Measurements from ENCODE around the gene SPATA24. TPM values are rescaled to one million over a fixed set of nuclear protein-coding genes. Genes with fewer than 3 reads are reported as not detected.

The SPATA24 gene
- total RNA-seq, 2 experiments from 2014 or later: 2.4 to 2.9 TPM

DNA sequence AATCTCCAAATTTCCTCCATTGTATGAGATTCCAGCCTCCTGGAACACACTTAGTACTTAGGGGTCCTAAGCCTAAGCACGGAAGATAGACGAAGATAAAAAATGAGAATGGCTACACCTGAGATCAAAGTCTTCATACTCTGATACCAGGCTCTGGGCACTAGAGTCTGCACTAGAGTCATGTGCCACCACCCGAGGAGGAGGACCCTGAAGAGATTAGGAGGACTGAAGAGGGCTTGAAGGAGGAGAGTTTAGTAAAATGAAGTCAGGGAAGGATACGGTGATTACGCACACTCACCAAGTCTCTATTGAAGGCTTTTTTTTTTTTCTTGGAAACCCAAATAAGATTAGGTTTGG lies 573 bp upstream of the SPATA24 start:
- ChIA-PET CTCF (interaction anchor here (0.6 to 3.9 kb wide), 4 partner anchors 9 to 167 kb away, joined by 3 to 23 read pairs (median 6); no protein-coding TSS in a partner anchor), POLR2A (interaction anchor here (0.9 to 1.5 kb wide), 3 partner anchors 13 to 78 kb away, joined by 3 to 8 read pairs (median 3); no protein-coding TSS in a partner anchor)

DNA sequence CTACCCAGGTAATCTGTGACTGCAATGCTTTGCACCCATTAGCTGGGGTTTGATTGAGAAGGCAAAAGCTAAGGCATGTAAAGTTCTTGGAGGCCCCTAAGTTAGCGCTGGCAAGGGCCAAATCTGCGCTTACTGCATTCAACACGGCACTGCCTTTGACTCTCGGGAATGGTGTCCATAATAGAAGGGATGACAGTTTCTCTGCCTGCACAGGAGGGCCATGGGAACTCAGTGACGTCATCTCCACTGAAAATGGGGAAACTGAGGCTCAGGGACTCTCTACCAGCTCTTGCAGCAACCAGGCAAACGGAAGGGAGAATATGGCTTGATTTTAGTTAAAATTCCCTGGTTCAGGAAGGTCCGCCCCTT lies 487 bp downstream of the SPATA24 start:
- CTCF ChIA-PET: interaction anchor here (0.8 to 3.9 kb wide), 4 partner anchors 9 to 135 kb away, joined by 3 to 23 read pairs (median 6); no protein-coding TSS in a partner anchor
- POLR2A ChIA-PET: interaction anchor here (0.6 to 1.5 kb wide), 6 partner anchors 12 to 158 kb away, joined by 3 to 8 read pairs (median 3); partner anchors contain the start of genes DNAJC18, PAIP2 and UBE2D2

DNA sequence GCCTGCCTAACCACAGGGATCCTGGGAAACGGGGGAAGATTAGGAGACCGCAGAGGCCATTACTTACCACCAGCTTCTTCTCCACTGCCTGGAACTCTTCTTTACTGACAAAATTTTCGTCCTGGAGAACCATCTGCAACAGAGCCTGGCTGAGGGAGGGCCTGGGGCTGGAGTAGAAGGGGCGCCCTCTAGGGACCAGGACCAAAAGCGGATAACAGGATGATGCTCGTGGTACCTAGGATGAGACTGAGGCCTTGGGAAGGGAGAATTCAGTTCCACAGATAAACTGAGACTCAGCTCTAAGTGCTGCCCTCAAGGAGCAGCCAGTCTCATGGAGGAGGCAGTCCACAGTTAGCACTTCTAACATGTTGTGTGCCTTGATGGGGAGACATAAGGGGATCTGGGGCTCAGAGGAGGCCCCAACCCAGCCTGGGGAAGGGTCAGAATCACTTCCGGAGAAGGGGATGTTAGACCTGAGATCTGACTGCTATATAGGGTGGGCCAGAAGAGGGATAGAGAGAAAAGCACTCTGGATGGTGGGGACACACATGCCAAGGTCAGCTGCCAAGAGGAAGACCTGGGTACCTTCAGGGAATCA lies 1.2 kb downstream of the SPATA24 start:
- POLR2A ChIA-PET: interaction anchor here (1.2 kb wide), 2 partner anchors 61 to 158 kb away, joined by 3 to 4 read pairs; partner anchors contain the start of genes PAIP2 and UBE2D2
- CTCF ChIA-PET: interaction anchor here (0.7 to 3.9 kb wide), 7 partner anchors 11 to 231 kb away, joined by 3 to 23 read pairs (median 3); partner anchors contain the start of gene MZB1

DNA sequence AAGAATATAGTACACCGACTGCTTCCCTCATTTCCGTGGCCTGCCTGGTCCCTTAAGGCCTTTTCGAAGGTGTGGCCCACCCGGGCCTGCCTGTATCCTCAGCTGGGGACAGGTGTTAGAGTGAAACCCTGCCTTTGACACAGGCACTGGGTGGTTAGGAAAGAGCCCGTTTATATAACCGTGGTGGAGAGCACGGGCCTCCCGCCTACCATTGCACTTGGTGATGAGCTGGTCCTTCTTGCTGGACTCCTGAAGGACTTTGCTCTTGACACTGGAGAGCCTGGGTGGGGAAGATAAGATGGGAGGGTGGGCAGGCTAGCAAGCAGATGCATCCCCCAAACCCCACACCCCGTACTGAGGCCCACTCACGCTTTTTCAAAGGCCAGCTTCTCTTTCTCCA lies 2.3 kb downstream of the SPATA24 start:
- CTCF ChIA-PET: interaction anchor here (1.0 to 3.9 kb wide), 5 partner anchors 9 to 54 kb away, joined by 3 to 23 read pairs (median 3); no protein-coding TSS in a partner anchor

DNA sequence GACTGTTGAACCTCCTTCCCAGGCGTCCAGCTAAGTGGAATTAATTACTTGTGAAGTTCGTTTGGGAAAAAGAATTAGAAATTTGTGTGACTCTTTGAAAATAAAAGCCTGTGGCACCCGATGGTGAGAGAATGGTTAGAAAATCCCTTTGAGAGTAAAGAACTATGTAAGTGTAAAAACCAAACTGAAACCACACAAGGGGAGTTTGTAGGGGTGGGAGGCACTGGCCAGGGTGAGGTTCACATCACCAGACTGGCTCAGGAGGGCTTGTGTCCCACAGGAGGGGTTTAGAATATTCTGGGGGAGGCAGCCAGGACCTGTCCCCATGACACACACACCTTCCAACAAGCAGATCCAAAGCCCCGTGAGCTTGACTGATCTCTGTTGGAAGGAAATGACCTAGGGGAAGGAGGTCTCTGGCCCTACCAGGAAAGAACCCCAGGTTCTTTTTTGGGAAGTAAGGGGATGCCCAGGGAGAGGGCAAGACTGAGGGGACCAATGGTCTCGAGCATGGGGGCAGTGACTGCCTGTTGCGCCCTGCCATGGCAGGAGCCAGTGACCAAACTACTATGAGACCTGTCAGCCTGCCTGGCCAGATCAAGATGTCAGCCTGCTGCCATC lies 4.3 kb downstream of the SPATA24 start:
- POLR2A ChIA-PET: no interaction called here
- CTCF ChIA-PET: interaction anchor here (0.9 kb wide), 1 partner anchor 114 kb away, joined by 3 read pairs; no protein-coding TSS in a partner anchor

More for the DNA sequence above, 2.3 kb downstream of the SPATA24 start:
- POLR2A ChIA-PET: interaction anchor here (0.6 to 0.7 kb wide), 2 partner anchors 59 to 145 kb away, joined by 3 read pairs; partner anchors contain the start of gene PAIP2

DNA sequence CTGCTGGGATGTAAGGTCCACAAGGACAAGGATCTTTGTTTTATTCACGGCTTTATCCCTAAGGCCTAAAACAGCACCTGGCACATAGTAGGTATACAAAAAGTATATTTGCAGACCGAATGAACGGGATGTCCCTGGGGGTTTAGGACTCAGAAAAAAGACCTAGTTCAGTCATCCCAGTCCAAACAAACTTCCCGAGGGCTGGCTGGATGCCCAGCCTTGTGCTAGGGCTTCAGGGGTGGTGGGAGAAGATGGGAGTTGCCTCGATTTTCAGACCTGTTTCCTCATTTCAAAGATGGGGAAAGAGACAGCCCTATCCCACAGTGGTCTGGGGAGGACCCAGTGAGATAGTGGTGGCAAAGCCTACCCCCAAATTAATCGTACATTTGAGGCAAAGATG lies 6.0 kb downstream of the SPATA24 start:
- CTCF ChIA-PET: no interaction called here

DNA sequence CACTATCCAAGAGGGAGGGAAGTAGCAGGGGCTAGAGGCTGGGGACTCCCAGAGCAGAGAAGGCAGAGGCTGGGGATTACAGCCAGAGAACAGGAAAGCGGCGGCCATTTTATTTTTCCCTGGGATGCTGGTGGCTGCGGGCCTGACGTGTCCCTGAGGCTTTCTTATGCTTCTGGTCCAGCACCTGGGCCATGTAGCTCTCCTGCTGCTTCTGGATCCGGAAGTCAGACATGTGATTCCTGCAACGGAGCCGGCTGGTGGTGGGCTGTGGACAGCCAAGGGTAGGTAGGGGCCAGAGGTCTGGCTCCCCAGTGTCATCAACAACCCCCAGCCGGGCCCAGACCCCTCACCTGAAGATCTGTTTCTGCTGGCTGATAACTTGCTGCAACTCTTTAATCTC lies 7.2 kb downstream of the SPATA24 start:
- ChIA-PET POLR2A (no interaction called here), CTCF (interaction anchor here (1.7 to 2.0 kb wide), 2 partner anchors 10 to 26 kb away, joined by 7 to 8 read pairs; no protein-coding TSS in a partner anchor)

More for the DNA sequence above, 6.0 kb downstream of the SPATA24 start:
- POLR2A ChIA-PET: no interaction called here

DNA sequence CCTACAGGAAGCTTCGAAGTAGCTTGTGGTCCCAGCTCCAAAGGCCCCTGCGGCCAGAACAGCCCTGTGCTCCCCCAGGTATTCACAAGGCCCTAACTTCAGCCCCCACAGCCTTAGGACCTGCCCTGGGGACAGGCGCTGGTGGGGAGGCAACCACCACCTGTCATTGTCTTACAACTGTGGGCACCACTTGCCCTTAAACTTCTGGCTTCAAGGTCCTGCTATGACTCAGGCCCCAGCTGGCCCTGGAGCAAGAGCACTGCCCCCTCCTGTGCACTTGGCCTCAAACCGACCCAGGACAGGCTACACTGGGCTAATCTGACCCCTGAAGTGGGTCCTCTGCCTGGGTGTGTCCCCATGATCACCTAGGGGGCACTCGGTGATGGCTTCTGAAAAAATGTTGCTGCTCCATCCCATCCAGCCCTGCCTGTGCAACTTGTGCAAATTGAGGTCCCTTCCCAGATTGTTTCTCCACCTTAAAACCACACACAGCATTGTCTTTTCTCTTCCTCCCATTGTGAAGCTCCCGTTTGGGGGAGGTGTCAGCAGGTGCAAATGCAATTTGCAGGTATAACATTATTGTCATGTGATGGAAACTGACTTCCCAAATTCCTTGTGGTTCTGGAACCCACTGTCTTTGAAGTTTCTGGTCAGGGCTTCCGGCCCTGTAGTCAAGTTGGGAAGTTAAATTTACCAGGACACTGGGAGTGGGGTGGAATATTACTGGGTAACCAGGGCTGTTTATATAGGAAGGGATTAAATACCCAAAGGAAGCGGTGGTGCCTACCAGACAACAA lies 7.8 kb downstream of the SPATA24 start:
- ChIA-PET CTCF (interaction anchor here (0.7 to 2.0 kb wide), 4 partner anchors 10 to 182 kb away, joined by 3 to 8 read pairs (median 5); no protein-coding TSS in a partner anchor), POLR2A (interaction anchor here (0.6 to 1.2 kb wide), 3 partner anchors 54 to 315 kb away, joined by 3 read pairs; no protein-coding TSS in a partner anchor)

DNA sequence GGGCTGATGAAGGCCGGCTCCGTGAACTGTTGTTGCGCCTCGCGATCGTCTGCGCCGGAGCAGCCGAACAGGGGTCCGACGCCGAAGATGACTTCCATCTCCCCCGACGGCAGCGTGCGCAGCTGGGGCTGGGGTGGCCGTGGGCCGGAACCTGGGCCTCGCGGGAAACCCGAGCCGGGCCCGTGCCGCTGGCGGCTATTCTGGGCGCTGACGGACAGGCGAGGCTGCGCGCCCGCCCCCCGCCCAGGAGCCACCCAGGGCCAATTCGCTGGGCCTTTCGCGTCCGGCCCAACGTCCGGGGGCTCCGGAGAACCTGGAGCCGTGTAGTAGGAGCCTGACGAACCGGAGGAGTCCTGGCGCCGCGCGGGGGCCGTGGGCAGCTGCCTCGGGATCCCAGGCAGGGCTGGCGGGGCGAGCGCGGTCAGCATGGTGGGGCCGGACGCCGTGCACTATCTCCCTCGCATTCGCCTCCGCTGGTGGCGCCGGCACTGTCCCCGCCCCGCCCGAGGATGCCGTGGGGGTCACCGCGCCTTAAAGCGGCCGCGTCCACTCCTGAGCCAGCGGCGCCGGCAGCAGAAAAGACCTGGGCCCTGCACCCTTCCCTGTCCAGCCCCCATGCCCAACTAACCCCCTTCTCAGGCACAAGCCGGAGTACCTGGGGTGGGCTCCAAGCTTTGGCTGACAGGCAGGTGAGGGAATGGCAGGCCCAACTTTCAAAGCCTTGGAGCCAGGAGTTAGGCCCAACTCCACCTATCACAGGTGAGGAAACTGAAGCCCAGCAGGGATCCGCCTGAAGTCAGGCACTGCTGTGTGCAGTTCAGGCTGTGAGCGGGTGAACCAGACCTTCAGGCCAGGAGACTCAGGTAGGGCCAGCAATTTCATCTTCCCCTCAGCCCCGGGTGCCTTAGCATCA lies 9.0 kb downstream of the SPATA24 start, which contains the start of gene PROB1:
Gene PROB1 (minus strand): TSS at position 451 of the 913 bp plus-strand sequence. CDS start 23 bp downstream, at position 428.
- POLR2A ChIA-PET: interaction anchor here (0.6 to 1.2 kb wide), 2 partner anchors 53 to 268 kb away, joined by 3 read pairs; no protein-coding TSS in a partner anchor

DNA sequence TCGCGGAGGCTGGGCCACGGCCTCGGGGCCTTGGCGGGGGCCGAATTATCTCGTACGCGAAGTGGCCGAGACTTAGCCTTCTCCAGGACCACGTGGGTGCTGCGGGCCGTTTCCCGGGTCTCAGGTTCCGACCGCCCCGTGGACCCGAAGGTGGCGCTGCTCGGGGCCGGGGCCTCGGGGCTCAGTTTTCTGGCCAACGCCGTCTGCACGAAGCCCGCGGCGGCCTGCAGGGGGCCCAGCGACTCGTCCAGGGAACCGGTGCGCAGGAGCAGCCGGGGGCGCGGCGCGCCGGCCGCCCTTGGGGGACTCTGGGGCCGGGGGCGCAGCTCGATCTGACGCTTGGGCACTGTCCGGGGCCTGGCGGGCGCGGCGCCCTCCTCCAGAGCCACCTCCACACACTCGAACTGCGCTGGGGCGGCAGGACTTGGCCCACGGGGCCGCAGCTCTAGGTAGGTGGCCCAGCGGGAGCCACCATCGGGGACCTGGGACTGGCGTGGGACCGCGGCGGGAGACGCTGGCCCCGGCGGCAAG lies 9.7 kb downstream of the SPATA24 start:
- ChIA-PET POLR2A (no interaction called here), CTCF (interaction anchor here (0.9 to 1.8 kb wide), 5 partner anchors 9 to 125 kb away, joined by 3 to 4 read pairs (median 4); partner anchors contain the start of gene SPATA24)

More for the DNA sequence above, 9.0 kb downstream of the SPATA24 start, which contains the start of gene PROB1:
- CTCF ChIA-PET: interaction anchor here (0.9 to 2.0 kb wide), 6 partner anchors 9 to 183 kb away, joined by 3 to 7 read pairs (median 4); partner anchors contain the start of gene SPATA24

DNA sequence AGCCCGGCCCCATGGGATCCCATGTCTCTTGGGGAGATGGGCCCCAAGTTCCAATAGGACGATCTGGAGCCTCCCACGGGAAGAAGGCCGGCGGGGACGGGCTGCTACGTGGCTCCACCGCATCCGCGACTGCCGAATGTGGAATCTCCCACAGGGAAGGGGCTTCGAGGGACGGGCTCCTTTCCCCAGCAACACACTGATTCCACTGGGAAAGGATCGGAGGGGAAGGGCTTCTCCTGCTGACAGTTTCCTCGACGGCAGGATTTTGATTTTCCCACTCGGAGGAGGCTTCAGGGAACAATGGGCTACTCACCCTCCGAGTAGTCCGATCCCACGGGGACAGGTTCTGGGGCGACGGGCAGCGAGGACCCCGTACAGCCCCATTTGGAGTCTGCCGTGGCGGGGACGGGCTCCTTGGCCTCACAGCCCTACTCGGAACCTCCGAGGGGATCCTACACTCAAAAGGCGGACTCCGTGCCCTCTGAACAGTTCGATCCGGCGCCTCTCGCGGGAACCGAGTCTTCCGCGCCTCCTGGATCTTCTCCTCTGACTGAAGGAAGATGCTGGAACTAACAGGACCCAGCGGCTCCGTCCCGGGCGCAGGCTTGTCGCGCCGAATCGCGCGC lies 10.3 kb downstream of the SPATA24 start:
- POLR2A ChIA-PET: interaction anchor here (0.5 kb wide), 1 partner anchor 51 kb away, joined by 4 read pairs; no protein-coding TSS in a partner anchor
- CTCF ChIA-PET: interaction anchor here (0.5 to 3.4 kb wide), 10 partner anchors 9 to 317 kb away, joined by 3 to 23 read pairs (median 4); partner anchors contain the start of genes SPATA24 and STING1

DNA sequence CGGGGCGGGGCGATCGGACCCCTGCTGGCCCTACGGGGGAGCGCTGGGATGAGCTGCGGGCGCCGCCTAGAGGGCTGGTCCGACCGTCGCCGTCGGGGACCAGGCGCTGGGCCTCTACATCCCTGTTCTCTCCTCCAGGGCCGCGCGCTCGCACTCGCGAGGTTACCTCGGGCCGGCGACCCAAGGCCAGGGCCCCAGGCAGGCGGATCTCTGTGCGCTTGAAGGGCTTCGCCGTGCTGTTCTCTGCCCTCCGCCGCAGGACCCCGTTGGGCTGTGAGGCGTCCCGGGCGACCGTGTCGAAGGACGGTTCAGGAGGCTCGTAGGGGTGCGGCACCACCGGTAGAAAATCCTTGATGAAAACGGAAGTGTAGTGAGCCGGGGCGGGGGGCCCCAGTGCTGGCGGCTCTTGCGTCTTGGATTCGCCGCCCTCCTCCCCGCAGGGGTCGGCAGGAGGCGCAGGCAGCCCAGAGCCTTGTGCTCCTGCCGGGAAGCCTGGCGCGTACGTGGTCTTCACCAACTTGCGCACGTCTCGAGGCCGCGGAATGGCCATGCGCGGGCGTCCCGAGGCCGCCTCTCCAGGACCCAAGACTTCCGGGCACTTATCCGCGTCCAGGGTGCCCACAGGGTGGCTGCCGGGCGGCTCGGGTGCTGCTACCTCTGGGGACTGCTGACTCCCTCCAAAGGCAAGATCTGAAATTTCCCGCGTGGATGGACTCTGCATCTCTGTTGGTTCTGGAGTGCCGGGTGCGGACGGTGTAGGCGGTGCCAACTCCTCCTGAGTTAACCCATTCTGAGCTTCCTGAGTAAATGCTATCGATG lies 11.0 kb downstream of the SPATA24 start:
- CTCF ChIA-PET: interaction anchor here (0.5 to 3.4 kb wide), 14 partner anchors 10 to 843 kb away, joined by 3 to 23 read pairs (median 4); partner anchors contain the start of genes DNAJC18, MATR3, SPATA24 and STING1
- POLR2A ChIA-PET: interaction anchor here (0.5 to 2.6 kb wide), 3 partner anchors 51 to 98 kb away, joined by 3 to 9 read pairs (median 4); no protein-coding TSS in a partner anchor

DNA sequence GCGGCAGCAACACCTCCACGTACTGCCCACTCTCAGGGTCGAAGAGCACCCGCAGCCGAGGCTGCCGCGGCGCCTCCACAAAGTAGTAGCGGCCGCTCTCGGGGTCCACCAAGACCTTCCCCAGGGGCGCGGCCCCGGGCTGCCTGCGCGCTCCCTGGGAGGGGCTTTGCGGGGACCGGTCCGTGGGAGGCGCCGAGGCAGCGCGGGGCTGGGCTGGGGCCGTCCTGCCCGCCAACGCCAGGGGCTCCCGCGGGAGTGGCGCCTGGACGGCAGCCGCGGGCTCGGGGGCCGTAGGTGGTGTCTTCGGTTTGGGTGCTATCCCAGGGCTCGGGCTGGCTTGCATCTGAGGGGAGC lies 11.6 kb downstream of the SPATA24 start:
- POLR2A ChIA-PET: interaction anchor here (1.1 to 2.6 kb wide), 3 partner anchors 12 to 98 kb away, joined by 3 to 9 read pairs (median 8); partner anchors contain the start of gene SPATA24

DNA sequence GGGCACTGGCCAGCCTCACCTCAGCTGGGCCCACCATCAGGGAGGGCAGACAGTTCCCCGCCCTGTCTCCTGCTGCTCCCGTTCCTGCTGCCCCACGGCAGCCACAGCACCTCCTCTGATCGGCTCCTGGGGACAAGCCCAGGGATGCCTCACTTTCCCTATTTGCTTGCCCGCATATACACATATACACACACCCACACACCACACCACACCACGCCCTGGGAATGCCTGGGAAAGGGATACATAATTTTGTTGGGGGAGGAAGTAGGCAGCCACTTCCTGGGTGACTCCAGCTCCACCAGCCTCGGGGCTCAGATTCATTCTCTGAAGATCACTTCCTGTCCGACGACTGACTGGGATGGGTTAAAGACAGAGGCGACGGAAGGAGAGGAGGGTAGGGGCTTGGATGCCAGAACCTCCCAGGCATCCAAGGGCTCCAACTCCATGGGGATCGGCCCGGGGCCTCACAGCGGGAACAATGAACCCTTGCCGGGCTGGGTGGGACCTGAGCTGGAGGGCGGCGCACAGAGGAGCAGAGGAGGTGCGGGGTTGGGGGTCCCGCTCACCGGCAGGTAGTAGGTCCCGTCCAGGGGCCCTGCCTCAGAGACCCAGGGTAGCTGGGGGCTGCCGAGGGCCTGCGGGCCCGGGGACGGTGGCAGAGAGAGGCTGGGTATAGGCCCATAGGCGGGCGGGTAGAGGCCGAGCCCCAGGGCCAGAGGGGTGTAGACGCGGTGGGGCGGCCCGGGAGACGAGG lies 12.1 kb downstream of the SPATA24 start:
- POLR2A ChIA-PET: interaction anchor here (0.5 to 2.6 kb wide), 9 partner anchors 12 to 241 kb away, joined by 3 to 9 read pairs (median 4); partner anchors contain the start of genes DNAJC18, PAIP2 and SPATA24
- CTCF ChIA-PET: interaction anchor here (0.6 to 3.4 kb wide), 13 partner anchors 11 to 842 kb away, joined by 3 to 23 read pairs (median 3); partner anchors contain the start of genes DNAJC18, MATR3 and SPATA24

More for the DNA sequence above, 11.6 kb downstream of the SPATA24 start:
- CTCF ChIA-PET: interaction anchor here (0.6 to 3.4 kb wide), 13 partner anchors 11 to 842 kb away, joined by 3 to 23 read pairs (median 4); partner anchors contain the start of genes DNAJC18, MATR3 and SPATA24

All from activated CD8-positive, alpha-beta memory T cell treated with anti-CD3 and anti-CD28 coated beads for 36 hours (primary cell).